LoVo (cell line): Measurements from ENCODE around the gene UBE2F.
"Not testable (repeated sequence)": the region's sequence is repeated elsewhere in the genome, so short reads cannot be mapped to it uniquely, and the experiment has no call there.

Source experiments
- DNase-seq: peaks from one replicate; pipeline ENCODE4 v3.0.0-alpha.2; 2016; ENCODE audit warnings: low spot score

The UBE2F gene

DNA sequence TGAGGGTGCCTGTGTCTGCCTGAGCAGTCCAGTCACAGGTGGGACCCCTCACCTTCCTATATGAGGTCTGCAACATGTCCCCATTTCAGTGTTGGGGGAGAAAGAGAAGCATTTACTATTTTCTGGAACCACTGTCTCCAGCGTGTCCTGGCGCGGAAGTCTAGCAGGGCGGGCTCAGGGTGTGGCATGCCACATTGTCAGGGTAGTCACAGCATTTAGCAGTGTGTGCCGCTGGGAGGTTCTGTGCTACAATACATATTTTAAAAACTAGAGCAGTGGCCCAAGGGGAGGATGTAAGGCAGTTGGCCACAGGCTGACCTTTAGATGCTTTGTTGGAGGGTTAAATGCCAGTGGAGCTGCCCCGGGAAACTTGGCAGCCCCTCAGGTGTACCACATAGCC, 12.5 kb downstream of the UBE2F start:
- no peak for DNase-seq

DNA sequence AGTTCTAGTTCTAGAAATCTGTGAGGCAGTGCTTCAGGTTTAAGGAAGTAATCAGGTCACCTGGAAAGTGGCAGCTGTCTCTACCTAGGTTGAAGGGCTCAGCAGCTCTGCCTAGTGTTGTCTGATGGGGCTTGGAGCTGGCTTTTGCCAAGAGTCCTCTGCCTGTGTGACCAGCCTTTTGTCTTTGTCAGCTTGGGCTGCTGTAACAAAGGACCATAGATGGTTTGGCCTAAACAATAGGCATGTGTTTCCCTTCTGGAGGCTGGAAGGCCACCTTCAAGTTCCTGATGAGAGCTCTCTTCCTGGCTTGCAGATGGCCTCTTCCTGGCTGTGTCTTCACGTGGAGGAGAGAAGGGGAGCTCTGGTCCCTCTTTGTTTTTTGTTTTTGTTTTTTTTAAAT, 13.3 kb downstream of the UBE2F start:
- no peak for DNase-seq

DNA sequence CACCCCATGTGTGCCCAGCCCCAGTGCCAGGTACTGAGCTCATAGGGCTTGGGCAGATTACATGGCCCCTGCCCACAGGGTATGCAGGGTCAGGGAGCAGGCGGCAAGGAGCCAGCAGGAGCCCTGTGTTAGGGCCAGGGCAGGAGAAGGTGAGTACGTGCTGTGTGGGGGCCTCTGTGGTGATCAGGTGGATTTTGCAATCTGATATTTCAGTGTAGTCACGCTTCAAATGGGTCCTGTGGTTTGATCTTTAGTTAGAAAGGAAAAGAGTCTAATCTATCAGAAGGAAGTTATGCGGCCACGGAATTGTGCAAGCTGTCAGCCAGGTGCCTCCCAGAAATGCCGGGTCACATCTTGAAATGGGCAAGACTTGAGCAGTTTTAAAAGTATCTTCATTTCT, 13.9 kb downstream of the UBE2F start:
- DNase-seq = no peak

DNA sequence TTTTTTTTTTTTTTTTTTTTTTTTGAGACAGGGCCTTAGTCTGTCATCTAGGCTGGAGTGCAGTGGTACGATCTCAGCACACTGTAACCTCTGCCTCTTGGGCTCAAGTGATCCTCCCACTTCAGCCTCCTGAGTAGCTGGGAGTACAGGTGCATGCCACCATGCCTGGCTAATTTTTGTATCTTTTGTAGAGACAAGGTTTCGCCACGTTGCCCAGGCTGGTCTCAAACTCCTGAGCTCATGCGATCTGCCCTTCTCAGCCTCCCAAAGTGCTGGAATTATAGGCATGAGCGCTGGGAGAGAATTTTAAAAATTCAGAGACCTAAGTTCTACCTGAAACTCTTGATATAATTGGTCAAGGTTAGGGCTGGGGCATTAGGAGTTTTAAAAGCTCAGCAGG, 14.8 kb downstream of the UBE2F start:
- DNase-seq = not testable (repeated sequence)

DNA sequence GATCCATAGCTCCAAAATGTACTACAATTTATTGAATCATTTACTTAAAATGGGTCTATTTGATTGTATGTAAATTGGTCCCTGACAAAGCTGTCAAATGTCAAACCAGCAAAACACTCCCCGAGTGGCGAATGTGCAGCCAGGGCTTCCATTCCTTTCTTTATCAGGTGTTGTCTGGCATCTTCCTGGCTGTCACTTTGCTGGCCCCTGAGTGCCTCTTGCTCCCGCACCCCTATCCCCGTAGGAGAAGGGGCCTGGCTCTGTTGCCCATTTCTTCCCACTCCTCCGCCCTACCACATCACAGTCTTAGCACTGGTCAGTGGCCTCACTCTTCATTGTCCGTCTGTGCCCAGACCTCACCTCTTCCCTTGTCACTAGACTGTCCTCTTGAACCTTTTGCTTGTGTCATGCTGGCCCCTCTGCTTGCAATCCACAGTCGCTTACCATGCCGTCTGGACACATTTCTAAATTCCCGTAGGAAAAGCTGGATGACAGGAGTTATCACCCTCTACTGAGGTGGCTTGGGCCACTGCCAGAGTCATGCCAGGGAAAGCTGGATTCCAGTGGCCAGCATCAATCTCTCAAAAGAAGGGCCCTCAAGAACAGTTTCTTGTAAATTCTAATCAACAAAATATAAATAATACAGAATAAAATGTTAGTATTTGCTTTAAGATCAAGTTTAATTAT, 15.4 kb downstream of the UBE2F start:
- no peak for DNase-seq

DNA sequence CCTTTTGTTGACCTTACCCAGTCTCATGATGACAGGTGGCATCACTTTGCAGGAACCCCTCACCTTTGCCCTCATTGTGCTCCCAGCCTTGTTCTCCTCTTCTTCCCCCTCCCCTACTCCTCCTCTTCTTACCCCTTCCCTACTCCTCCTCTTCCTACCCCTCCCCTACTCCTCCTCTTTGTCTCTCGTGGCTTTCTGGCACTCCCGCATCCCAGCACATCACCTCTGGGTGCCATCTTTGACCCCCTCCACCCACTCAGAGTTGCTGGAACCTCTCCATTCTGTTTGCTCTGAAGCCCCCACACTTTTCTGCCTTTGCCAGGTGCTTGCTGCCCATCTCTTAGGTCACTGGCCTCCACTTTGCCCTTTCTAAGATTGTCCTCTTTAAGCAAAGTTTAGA, 17.1 kb downstream of the UBE2F start:
- no peak for DNase-seq

DNA sequence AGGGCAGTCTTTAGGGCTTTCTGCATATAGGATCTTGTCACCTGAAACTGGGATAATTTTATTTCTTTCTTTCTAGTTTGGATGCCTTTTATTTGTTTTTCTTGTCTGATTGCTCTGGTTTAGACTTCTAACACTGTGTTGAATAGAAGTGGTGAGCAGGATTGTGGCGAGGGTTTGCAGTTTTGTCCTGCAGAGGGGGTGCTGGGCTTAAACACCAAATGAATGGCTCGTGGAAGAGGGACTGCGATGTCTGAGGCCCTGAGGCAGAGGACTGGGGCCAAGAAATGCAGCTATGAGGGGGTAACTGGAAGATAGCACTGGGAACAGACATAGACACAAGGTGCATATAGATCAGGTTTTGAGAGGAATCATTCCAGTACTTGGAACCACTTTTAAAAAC, 20.5 kb downstream of the UBE2F start:
- no peak for DNase-seq

DNA sequence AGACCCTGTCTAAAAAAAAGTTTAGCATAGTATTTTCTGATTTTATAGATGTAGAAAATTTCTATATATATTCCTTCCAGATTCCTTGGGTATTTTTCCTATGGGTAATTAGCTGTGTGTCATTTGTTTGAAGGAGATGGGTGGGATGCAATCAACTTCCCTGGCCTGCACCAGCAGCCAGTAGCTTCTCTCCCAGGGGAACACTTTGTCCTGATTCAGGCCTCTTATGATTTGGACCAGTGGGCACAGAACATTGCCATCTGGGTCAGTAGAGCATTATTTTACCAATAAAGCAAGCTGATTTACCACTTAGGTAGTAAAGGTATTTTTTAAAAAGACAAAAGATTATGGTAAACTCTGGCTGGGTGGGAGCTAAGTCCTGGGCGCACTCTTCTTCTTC, 26.9 kb downstream of the UBE2F start:
- no peak for DNase-seq

DNA sequence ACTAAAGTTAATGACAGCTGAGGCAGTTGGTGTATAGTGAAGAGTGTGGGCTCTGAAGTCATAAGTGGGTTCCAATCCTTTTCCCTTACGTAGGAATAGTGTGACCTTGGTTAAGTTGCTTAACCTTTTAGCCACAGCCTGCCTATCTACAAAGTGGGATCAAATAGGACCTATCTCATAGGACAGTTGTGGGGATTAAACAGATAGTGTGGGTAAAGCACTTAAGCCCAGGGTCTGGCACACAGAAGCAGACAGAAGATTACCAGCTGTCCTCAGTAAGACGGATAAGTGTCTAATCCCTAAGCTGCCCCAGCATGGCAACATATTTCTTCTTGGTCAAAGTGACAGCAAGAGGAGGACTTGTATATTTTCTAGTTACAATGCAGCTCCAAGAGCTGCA, 28.2 kb downstream of the UBE2F start:
- DNase-seq = no peak

DNA sequence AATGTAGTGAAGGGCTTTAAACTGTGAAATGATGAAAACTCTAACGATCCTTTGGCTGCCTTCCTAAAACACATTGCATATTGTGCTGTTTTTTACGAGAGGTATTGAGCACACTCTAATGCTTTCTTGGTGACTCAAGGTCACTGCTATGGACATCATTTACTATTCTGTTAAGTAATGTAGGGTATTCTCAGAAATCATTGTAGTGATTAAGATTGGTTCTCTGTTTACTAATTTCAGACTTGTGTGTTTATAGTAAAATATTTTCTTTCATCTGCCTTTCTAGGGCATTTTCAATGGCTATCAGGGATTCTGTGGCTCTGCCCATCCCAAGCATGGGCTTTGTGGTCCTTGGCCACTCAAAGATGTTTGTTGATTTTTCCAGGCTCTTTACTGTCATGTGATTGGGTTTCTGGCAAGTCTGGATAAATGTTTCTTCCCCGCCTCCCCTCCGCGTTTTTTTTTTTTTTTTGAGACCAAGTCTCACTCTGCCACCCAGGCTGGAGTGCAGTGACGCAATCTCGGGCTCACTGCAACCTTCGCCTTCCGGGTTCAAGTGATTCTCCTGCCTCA, 29.3 kb downstream of the UBE2F start:
- DNase-seq = peak; percentile 4

DNA sequence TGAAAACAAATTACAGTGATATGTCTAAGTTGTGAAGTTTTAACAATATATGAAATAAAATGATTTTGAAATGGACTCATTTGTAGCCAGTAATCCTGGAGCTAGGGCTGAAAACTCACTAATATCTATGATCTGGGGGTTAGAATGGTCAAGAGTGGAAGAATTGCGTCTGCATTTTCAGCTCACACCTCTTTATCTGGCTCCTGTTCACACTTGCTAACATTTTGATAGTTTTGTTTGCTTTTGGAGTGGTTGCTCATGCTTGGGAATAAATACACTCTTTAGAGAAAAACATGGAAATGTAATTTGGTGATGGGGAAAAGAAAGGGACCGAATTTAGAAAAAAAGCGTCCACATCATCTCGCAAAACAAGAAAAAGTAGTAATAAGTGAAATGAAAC, 30.7 kb downstream of the UBE2F start:
- DNase-seq = no peak

DNA sequence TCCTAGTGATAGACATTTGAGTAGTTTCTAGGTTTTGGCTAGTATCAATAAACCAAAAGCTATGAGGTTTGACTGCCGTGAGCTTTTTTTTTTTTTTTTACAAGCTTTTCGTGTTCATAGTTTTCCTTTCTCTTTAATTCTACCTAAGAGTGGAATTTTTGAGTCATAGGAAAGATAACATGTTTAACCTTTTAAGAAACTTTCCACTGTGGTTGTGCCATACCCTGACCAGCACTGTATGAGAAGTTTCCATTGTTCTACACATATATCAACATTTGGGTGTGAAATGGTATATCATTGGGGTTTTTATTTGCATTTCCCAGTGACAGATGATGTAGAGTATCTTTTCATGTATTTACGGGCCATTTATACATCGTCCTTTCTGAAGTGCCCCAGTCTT, 31.7 kb downstream of the UBE2F start:
- DNase-seq = peak; percentile 9

DNA sequence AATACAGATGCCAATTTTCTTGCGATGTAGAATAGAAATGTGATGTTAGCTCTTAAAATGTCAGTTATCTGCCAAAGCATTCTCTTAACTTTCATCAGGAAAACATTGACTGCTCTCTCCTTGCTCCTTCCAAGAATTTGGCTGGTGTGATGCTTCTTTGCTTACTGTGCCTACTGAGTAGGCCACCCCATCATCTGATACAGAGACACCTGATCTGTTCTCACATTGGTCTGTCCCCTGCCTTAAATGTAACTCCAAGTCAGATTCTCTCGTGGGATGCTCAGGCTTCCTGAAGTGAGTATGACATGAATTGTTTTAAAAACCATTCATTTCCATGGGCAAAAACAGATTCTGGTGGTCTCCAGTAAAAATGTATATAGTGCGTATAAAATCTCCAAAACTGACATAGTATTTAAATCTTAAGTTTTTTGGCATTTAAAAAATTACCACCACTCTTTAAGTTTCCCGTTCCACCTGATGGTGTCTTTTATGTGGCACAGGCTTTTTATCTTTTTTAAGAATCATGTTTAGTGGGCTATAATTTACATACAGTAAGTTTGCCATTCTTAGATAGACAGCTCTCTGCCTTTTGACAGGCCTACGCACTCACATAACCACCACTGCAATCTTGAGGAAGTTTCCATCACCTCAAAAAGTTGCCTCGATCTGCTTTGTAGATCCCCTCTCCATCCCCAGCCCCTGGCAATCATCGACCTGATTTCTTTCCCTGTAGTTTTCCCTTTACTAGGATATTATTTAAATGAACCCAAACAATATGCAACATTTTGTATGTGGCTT, 36.6 kb downstream of the UBE2F start:
- no peak for DNase-seq

DNA sequence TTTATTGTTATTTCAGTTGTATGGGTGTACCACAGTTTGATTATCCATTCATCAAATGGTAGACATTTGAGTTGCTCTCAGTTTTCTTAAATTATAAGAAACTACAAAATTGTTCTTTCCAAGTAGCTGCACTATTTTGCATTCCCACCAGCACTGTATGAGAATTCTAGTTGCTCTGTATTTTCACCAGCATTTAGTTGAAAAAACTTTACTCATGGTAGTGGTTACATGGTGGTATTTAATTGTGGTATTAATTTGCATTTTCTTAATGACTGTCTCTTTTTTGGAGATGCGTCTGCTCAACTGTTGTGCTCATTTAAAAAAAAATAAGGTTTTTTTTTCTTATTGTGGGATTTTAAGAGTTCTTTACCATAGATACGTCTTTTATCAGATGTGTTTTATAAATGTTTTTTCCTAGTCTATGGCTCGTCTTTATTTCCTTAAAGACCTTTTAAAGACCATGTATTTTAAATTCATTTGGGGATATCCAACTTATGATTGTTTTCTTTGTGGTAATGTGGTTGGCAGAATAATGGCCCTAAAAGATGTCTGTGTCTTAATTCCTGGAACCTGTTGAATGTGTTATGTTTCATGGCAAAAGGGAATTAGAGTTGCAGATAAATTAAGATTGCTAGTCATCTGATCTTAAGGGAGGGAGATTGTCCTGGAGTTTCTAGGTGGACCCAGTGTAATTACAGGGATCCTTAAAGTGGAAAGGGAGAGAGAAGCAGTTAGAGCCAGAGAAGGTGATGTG, 37.4 kb downstream of the UBE2F start:
- DNase-seq = no peak

DNA sequence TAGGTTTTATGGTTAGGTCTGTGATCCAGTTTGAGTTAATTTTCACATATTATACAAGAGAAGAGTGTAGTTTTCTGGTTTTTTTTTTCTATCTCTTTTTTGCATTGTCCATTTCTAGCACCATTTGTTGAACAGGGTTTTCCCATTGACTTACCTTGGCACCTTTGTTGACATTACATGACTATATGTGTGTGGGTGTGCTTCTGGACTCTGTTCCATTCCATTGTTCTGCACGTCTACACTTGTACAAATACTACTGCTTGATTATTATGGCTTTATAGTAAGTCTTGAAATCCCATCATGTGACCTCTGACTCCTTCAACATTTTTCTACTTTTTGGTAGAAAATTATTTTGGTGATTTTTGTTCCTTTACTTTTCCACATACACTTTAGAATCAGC, 38.7 kb downstream of the UBE2F start:
- no peak for DNase-seq

DNA sequence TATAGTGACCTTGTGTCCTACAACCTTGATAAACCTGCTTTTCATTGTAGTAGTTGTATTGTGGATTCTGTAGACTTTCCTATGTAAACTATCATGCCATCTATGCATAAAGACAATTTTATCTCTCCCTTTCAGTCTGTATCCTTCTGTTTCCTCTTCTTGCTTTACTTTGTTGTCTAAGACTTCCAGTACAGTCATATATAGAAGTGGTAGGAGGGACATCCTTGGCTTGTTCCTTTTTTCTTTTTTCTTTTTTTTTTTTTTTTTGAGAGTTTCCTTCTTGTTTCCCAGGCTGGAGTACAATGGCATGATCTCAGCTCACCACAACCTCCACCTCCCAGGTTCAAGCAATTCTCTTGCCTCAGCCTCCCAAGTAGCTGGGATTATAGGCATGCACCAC, 39.7 kb downstream of the UBE2F start:
- no peak for DNase-seq

DNA sequence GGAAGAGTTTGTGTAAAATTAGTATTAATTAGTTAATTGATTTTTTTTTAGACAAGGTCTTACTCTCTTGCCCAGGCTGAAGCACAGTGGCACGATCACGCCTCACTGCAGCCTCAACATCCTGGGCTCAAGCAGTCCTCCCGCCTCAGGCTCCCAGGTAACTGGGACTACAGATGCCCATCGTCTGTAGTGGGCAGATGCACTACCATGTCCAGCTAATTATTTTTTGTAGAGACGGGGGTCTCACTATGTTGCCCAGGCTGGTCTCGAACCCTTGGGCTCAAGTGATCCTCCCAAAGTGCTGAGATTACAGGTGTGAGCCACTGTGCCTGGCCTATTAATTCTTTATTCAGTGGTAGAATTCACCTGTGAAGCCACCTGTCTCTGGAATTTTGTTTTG, 41.1 kb downstream of the UBE2F start:
- DNase-seq = no peak

DNA sequence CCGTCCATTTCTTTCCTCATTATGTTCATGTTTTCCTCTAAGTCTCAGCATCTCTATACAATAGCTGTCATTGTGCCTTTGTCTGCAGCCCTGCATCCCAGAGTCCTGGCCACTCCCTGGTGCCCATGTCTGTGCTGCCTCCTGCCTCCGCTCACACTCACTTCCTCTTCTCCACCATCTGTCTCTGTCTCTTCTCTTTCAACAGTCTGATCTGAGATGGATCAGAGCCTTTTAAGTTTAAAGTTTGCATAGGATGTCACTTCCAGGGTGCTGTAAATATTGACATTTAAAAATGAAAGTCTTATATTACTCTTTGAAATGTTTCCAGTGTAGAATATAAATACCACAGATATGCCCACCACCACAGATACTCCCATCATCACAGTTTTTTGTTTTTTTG, 42.7 kb downstream of the UBE2F start:
- DNase-seq = no peak

DNA sequence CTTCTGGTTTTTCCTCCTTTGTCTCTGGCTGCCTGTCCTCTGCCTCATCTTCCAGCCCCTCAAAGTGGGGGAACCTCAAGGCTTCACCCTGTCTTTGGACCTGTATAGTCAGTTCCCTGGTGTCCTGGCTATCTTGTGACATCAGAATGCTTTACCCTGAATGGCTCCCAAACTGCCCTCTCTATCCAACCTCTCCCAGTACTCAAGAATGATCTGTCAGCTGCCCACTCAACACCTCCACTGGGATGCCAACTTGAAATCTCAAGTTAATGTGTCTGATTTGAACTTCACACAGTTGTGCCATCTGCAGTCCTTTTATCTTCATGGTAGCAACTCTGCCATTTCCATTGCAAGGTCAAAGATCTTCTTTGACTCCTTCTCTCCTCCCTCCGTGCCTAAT, 43.8 kb downstream of the UBE2F start:
- no peak for DNase-seq

DNA sequence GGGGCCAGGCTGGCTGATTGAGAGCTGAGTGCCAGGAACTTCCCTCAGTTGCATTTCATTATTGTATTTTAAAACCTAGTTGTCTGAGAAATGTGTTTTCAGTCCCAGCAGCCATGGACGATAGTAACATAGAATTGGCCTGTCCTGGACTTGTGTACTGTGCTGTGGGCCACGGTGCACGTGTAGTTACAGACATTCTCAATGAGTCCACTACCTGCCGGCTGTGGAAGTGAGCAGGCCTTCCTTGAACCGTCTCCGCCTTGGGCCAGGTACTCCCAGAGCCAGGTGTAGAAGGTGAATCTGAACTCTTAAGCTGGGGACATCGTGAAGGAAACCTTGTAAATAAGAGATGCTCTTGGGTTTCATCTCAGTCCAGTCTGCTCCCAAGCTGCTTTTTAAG, 47.0 kb downstream of the UBE2F start:
- DNase-seq = no peak

DNA sequence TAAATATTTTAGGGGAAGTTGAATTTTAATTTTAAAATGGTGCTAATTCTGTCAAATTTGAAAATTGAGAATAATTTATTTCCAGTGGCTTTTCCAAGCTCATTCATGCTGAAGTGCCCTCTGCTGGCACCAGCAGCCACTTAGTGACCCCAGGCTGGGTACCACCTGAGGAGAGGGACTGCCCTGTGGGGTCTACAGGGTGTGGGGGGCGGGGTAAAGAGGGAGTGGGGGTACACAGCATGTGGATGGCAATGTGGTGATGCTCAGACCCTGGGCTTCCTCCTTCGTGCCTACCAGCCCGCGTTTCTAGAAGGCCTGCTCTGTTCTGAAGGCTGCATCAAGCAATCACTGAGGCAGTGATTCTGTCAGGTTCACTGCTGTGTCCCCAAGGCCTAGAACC, 48.9 kb downstream of the UBE2F start:
- DNase-seq = no peak

DNA sequence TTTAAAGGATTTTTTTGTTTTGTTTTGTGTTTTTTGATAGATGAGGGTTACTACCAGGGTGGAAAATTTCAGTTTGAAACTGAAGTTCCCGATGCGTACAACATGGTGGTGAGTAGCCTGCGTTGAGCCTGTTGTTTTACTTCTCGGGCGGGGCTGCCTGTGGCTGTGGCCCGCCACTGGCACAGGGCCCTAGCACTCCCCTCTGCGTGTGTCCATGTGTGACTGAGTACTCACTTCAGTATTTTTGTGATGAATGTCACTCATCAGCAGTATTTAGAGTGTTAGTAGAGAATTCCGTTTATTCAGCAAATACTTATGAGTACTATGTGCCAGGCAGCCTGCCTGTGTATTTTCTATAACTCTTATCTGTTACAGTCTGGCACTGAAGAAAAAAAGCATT, 49.7 kb downstream of the UBE2F start:
- no peak for DNase-seq

DNA sequence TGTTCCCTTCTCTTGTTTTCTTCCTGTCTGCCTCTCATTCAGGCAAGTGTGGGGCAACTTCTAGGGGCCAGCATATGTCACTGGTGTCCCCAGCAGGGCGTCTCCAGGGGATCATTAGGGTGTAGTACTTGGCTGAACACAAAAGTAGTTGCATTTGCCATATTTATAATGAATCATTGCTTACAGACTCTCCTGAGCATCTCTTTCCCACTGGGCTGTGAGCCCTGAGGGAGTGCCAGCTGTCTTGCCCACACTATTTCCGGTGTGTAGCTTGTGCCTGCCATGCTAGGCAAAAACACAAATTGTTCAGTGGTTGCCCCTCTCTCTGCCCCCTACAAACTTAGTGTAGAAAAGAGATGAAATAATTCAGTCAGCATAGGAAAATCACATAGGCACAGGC, 53.1 kb downstream of the UBE2F start:
- DNase-seq = no peak
